Measurements from ENCODE around the gene EML6. TPM values are rescaled to one million over a fixed set of nuclear protein-coding genes. Genes with fewer than 3 reads are reported as not detected.

The EML6 gene
- polyA plus RNA-seq, 1 donor (not counting 4 experiments of a cell fraction or from before 2014, with no cell fraction given) = 0.96 TPM

GRCh38 chr2:54791831-54792230 is 68.4 kb downstream of the EML6 start:
- H3K36me3 ChIP-seq (ENCODE audit: control insufficient read depth in 2 of 2, extremely low read depth in 1 of 2, insufficient read depth in 2 of 2, low read length in 2 of 2) = no peaks in the 10 kb centered on the region
- no peaks in the 10 kb centered on the region for H3K4me1 ChIP-seq (ENCODE audit: control insufficient read depth, extremely low read depth, insufficient read depth, low read length)
- no peak overlapping the region for H3K4me2 ChIP-seq (ENCODE audit: control insufficient read depth, extremely low read depth, insufficient read depth, low read depth, low read length)
- H3K9me3 ChIP-seq (ENCODE audit: control insufficient read depth, low read depth, low read length) = no peaks in the 10 kb centered on the region
- TF ChIP-seq EZH2 (IDR thresholded peaks at IDR 0.05; ENCODE audit: low read length) (no peak), CTCF (optimal IDR thresholded peaks at IDR 0.05 in 1 of 3, IDR thresholded peaks at IDR 0.05 in 1 of 3, conservative IDR thresholded peaks at IDR 0.05 in 1 of 3; ENCODE audit: extremely low read depth in 1 of 3, insufficient read depth in 2 of 3, low read length in 3 of 3) (no peak)
- no peaks in the 10 kb centered on the region for H3K27me3 ChIP-seq (ENCODE audit: control insufficient read depth, extremely low read depth, insufficient read depth, low read length)
- H3K9me1 ChIP-seq (ENCODE audit: control insufficient read depth, extremely low read depth, insufficient read depth, low read length) = no peaks in the 10 kb centered on the region
- H3K9ac ChIP-seq (ENCODE audit: control insufficient read depth, extremely low read depth, insufficient read depth, low read length) = no peak overlapping the region
- H3K79me2 ChIP-seq (ENCODE audit: control insufficient read depth, insufficient read depth, low read length) = no peaks in the 10 kb centered on the region
- H4K20me1 ChIP-seq (ENCODE audit: control insufficient read depth, extremely low read depth, insufficient read depth, low read length) = no peaks in the 10 kb centered on the region
- H2AFZ ChIP-seq (ENCODE audit: control insufficient read depth, low read length) = no peak overlapping the region
- no peak overlapping the region for H3K4me3 ChIP-seq (ENCODE audit: control insufficient read depth in 2 of 3, extremely low read depth in 1 of 3, insufficient read depth in 2 of 3, low read depth in 1 of 3, low read length in 3 of 3)
- no peak for FAIRE-seq
- no peak overlapping the region for H3K27ac ChIP-seq (ENCODE audit: control insufficient read depth, insufficient read depth, low read length)
- dilution Hi-C loops (cut with MboI; ENCODE audit: extremely low pct_ligation_motif_present, low sequenced_read_pairs) = no loop called here
- no peak for DNase-seq (ENCODE audit: low read depth, low spot score)

GRCh38 chr2:54797307-54797706 is 73.8 kb downstream of the EML6 start:
- Histone ChIP-seq H3K4me2 (ENCODE audit: control insufficient read depth, extremely low read depth, insufficient read depth, low read depth, low read length) (no peak overlapping the region), H3K9me3 (ENCODE audit: control insufficient read depth, low read depth, low read length) (no peaks in the 10 kb centered on the region), H3K9me1 (ENCODE audit: control insufficient read depth, extremely low read depth, insufficient read depth, low read length) (no peaks in the 10 kb centered on the region), H3K27ac (ENCODE audit: control insufficient read depth, insufficient read depth, low read length) (no peak overlapping the region), H3K27me3 (ENCODE audit: control insufficient read depth, extremely low read depth, insufficient read depth, low read length) (no peaks in the 10 kb centered on the region), H3K79me2 (ENCODE audit: control insufficient read depth, insufficient read depth, low read length) (no peaks in the 10 kb centered on the region), H4K20me1 (ENCODE audit: control insufficient read depth, extremely low read depth, insufficient read depth, low read length) (no peaks in the 10 kb centered on the region), H3K36me3 (ENCODE audit: control insufficient read depth in 2 of 2, extremely low read depth in 1 of 2, insufficient read depth in 2 of 2, low read length in 2 of 2) (no peaks in the 10 kb centered on the region), H3K4me1 (ENCODE audit: control insufficient read depth, extremely low read depth, insufficient read depth, low read length) (no peaks in the 10 kb centered on the region), H2AFZ (ENCODE audit: control insufficient read depth, low read length) (no peak overlapping the region), H3K4me3 (ENCODE audit: control insufficient read depth in 2 of 3, extremely low read depth in 1 of 3, insufficient read depth in 2 of 3, low read depth in 1 of 3, low read length in 3 of 3) (no peak overlapping the region), H3K9ac (ENCODE audit: control insufficient read depth, extremely low read depth, insufficient read depth, low read length) (no peak overlapping the region)
- dilution Hi-C loops (cut with MboI; ENCODE audit: extremely low pct_ligation_motif_present, low sequenced_read_pairs) = no loop called here
- FAIRE-seq (no peak), DNase-seq (ENCODE audit: low read depth, low spot score) (no peak)
- TF ChIP-seq EZH2 (IDR thresholded peaks at IDR 0.05; ENCODE audit: low read length) (no peak), CTCF (optimal IDR thresholded peaks at IDR 0.05 in 1 of 3, IDR thresholded peaks at IDR 0.05 in 1 of 3, conservative IDR thresholded peaks at IDR 0.05 in 1 of 3; ENCODE audit: extremely low read depth in 1 of 3, insufficient read depth in 2 of 3, low read length in 3 of 3) (no peak)

Measured in keratinocyte (primary cell).